Type B pancreatic cell (in vitro differentiated cells): ENCODE data around the gene KIF12. TPM values are rescaled to one million over a fixed set of nuclear protein-coding genes. Genes with fewer than 3 reads are reported as not detected.
A peak's percentile ranks its signal among the peaks of the same experiment; 100 is the strongest.
"Not testable (repeated sequence)": the region's sequence is repeated elsewhere in the genome, so short reads cannot be mapped to it uniquely, and the experiment has no call there.

Source experiments
- DNase-seq: peaks from one replicate; pipeline ENCODE4 v3.0.0; 2021; ENCODE audit warnings: mixed read lengths; ENCODE audit not compliant: unreplicated experiment; ENCODE audit errors: extremely low spot score
- H3K27ac Mint-ChIP-seq: 2 replicates; pipeline ENCODE4 v1.8.0; 2021; ENCODE audit warnings: mild to moderate bottlenecking, mixed read lengths
- H3K27me3 Mint-ChIP-seq: 2 replicates; pipeline ENCODE4 v1.8.0; 2021; ENCODE audit warnings: mixed read lengths
- H3K36me3 Mint-ChIP-seq: 2 replicates; pipeline ENCODE4 v1.8.0; 2021; ENCODE audit warnings: mixed read lengths
- H3K4me1 Mint-ChIP-seq: one replicate; pipeline ENCODE4 v1.8.0; 2021; ENCODE audit warnings: mixed read lengths; ENCODE audit not compliant: unreplicated experiment
- H3K4me3 Mint-ChIP-seq: 2 replicates; pipeline ENCODE4 v1.8.0; 2021; ENCODE audit warnings: mild to moderate bottlenecking, mixed read lengths
- H3K9me3 Mint-ChIP-seq: 2 replicates; pipeline ENCODE4 v1.8.0; 2021; ENCODE audit warnings: mixed read lengths
- total RNA-seq: library from RNA; stranded (reverse); gene quantifications from 2 replicates; pipeline ENCODE4 v1.2.1, GENCODE V29; 2021; ENCODE audit warnings: low replicate concordance
- TF ChIP-seq, protein P1 (sequence below): fragments of 200-600 bp; sonication (generic); conservative IDR thresholded peaks from 2 replicates; pipeline ENCODE4 v1.5.0; 2021; ENCODE audit warnings: antibody characterized with exemption, mild to moderate bottlenecking

KIF12 gene
- total RNA-seq, 1 donor from 2014 or later, result 33.2 TPM

DNA sequence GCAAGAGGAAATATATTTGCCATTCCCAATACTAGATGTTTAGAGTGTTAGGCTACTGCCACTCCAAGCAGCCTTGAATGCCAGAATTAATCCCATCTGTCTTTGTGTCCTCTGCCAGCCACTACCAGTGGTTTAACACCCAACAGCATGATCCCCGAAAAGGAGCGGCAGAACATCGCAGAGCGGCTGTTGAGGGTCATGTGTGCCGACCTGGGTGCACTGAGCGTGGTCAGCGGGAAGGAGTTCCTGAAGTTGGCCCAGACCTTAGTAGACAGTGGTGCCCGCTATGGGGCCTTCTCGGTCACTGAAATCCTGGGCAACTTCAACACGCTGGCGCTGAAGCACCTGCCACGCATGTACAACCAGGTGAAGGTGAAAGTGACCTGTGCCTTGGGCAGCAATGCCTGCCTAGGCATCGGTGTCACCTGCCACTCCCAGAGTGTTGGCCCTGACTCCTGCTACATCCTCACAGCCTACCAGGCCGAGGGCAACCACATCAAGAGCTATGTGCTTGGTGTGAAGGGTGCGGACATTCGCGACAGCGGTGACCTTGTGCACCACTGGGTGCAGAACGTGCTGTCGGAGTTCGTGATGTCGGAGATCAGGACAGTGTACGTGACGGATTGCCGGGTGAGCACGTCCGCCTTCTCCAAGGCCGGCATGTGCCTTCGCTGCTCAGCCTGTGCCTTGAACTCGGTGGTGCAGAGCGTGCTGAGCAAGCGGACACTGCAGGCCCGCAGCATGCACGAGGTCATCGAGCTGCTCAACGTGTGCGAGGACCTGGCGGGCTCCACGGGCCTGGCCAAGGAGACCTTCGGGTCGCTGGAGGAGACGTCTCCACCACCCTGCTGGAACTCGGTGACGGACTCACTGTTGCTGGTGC, 50.3 kb downstream of the KIF12 start:
- peaks cover 48% of the 10 kb centered on the region for H3K36me3 Mint-ChIP-seq

DNA sequence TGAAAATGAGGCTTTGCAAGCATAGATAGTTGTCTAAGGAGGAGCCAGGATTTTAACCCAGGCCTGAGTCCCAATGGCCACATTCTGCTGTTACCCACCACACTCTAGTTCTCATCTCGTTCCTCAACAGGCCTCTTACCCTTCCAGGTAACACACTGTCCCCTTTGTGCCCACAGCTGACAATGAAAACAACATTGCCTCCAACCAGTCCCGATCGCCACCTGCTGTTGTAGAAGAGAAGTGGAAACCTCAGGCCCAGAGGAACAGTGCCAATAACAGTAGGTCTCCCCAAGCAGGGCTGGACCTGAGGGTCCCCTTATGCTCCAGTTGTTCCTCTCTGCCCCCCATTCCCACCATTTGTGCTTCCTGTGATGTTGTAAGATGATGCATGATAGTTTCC, 51.4 kb downstream of the KIF12 start:
- Mint-ChIP-seq H3K27ac (no peak overlapping the region), H3K27me3 (no peaks in the 10 kb centered on the region), H3K9me3 (no peaks in the 10 kb centered on the region), H3K4me1 (no peaks in the 10 kb centered on the region), H3K4me3 (no peak overlapping the region), H3K36me3 (peaks cover 53% of the 10 kb centered on the region)
- DNase-seq, result peak; percentile 59
- TF ChIP-seq, protein P1, sequence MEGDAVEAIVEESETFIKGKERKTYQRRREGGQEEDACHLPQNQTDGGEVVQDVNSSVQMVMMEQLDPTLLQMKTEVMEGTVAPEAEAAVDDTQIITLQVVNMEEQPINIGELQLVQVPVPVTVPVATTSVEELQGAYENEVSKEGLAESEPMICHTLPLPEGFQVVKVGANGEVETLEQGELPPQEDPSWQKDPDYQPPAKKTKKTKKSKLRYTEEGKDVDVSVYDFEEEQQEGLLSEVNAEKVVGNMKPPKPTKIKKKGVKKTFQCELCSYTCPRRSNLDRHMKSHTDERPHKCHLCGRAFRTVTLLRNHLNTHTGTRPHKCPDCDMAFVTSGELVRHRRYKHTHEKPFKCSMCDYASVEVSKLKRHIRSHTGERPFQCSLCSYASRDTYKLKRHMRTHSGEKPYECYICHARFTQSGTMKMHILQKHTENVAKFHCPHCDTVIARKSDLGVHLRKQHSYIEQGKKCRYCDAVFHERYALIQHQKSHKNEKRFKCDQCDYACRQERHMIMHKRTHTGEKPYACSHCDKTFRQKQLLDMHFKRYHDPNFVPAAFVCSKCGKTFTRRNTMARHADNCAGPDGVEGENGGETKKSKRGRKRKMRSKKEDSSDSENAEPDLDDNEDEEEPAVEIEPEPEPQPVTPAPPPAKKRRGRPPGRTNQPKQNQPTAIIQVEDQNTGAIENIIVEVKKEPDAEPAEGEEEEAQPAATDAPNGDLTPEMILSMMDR, result peak; percentile 50

More for the DNA sequence above, 50.3 kb downstream of the KIF12 start:
- TF ChIP-seq, protein P1, result no peak
- no peaks in the 10 kb centered on the region for H3K4me1 Mint-ChIP-seq
- no peaks in the 10 kb centered on the region for H3K27me3 Mint-ChIP-seq
- H3K27ac Mint-ChIP-seq, result no peak overlapping the region
- H3K4me3 Mint-ChIP-seq, result no peak overlapping the region
- no peaks in the 10 kb centered on the region for H3K9me3 Mint-ChIP-seq
- DNase-seq, result peak; percentile 32

DNA sequence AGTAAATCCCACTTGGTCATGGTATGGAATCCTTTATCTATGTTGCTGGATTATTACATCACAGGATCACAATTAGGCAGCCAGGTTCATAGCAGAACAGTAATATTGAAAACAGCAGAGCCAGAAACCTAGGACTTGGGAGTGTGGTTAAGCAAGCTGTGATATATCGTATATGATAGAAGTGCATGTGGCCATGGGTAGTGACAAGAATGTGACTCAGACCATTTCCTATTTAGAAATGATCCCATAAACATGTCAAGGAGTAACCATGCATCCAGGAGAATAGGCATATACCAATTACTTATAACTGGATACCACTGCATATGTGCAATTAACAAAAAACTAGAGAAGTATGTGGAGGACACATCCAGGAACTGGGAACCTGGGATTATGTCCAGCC, 52.2 kb downstream of the KIF12 start:
- Mint-ChIP-seq H3K9me3 (no peaks in the 10 kb centered on the region), H3K4me3 (no peak overlapping the region), H3K27me3 (no peaks in the 10 kb centered on the region), H3K4me1 (no peaks in the 10 kb centered on the region), H3K27ac (no peak overlapping the region), H3K36me3 (peaks cover 51% of the 10 kb centered on the region)
- no peak for DNase-seq
- TF ChIP-seq, protein P1, result no peak

DNA sequence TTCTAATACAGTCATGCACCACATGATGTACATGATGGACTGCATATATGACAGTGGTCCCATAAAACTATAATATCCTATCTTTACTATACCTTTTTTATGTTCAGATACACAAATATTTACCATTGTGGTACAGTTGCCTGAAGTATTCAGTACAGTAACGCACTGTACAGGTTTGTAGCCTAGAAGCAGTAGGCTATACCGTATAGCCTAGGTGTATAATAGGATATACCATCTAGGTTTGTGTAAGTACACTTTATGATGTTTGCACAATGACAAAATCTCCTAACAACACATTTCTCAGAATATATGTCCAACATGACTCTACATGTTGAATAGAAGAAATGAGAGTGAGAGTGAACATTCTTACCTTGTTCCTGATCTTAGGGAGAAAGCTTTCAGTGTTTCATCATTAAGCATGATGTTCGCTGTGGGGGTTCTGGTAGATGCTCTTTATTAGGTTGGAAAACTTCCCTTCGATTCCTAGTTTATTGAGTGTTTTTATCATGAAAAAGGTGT, 52.8 kb downstream of the KIF12 start:
- Mint-ChIP-seq H3K4me1 (no peaks in the 10 kb centered on the region), H3K4me3 (no peak overlapping the region), H3K36me3 (peaks cover 55% of the 10 kb centered on the region), H3K27me3 (no peaks in the 10 kb centered on the region), H3K9me3 (no peaks in the 10 kb centered on the region), H3K27ac (no peak overlapping the region)
- DNase-seq, result no peak
- TF ChIP-seq, protein P1, result no peak

DNA sequence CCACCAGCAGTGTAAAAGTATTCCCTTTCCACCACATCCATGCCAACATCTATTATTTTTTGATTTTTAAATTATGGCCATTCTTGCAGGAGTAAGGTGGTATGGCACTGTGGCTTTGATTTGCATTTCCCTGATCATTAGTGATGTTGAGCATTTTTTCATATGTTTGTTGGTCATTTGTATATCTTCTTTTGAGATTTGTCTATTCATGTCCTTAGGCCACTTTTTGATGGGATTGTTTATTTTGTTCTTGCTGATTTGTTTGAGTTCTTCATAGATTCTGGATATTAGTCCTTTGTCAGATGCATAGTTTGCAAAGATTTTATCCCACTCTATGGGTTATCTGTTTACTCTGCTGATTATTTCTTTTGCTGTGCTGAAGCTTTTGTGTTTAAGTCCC, 55.4 kb downstream of the KIF12 start:
- H3K9me3 Mint-ChIP-seq, H3K27me3 Mint-ChIP-seq, H3K4me1 Mint-ChIP-seq, H3K4me3 Mint-ChIP-seq, DNase-seq, H3K27ac Mint-ChIP-seq: not testable (repeated sequence)
- peaks cover 50% of the 10 kb centered on the region for H3K36me3 Mint-ChIP-seq

Other genes starting within 250 kb of the KIF12 start
- 23.7 and 51.5 TPM in 2 replicates for gene ZNF618, start 223.0 kb downstream of the KIF12 start, total RNA-seq
- 110 and 230 TPM in 2 replicates for gene AMBP, start 21.0 kb downstream of the KIF12 start, total RNA-seq
- 29.5 and 65.1 TPM in 2 replicates for gene COL27A1, start 56.2 kb upstream of the KIF12 start, total RNA-seq
- gene ORM1, start 223.8 kb upstream of the KIF12 start, total RNA-seq, result 0.65 and 1.6 TPM in 2 replicates
- gene ORM2, start 230.6 kb upstream of the KIF12 start, total RNA-seq, result not detected in 2 replicates